Measurements from ENCODE around the gene THSD7A.

DNA sequence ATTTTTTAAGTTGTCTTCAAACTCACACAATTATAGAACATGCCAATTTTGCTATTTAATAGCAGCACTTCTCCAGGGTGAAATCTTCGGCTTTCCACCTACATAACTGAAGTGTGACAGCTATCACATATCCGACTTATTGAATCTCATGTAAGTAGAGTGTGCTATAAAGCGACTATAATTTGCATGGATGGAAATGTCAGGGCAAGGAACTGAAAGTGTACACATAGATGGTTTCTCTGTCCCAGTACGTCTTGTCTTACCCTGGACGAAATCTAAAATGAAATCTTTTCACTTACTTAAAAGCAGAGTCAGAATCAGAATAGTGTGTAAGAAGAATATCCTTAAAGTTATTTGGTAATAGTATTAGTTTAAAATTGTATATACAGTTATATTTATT is 132.3 kb downstream of the THSD7A start:
- TF ChIP-seq, protein P1, sequence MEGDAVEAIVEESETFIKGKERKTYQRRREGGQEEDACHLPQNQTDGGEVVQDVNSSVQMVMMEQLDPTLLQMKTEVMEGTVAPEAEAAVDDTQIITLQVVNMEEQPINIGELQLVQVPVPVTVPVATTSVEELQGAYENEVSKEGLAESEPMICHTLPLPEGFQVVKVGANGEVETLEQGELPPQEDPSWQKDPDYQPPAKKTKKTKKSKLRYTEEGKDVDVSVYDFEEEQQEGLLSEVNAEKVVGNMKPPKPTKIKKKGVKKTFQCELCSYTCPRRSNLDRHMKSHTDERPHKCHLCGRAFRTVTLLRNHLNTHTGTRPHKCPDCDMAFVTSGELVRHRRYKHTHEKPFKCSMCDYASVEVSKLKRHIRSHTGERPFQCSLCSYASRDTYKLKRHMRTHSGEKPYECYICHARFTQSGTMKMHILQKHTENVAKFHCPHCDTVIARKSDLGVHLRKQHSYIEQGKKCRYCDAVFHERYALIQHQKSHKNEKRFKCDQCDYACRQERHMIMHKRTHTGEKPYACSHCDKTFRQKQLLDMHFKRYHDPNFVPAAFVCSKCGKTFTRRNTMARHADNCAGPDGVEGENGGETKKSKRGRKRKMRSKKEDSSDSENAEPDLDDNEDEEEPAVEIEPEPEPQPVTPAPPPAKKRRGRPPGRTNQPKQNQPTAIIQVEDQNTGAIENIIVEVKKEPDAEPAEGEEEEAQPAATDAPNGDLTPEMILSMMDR (IDR thresholded peaks at IDR 0.05) = no peak
- TF ChIP-seq POLR2A (IDR thresholded peaks at IDR 0.05) = no peak

Data from lower leg skin (tissue), 3 donors.